Lower leg skin (tissue), 3 donors: ENCODE measurements around the gene SLC66A3.

Experiments
- CTCF ChIP-seq, 3 donors: fragments of 450-650 bp; IDR thresholded peaks; one replicate each; pipeline ENCODE4 v1.5.1; 2016; ENCODE audit warnings: antibody characterized with exemption in 3 of 3, mild to moderate bottlenecking in 3 of 3, moderate library complexity in 2 of 3
- POLR2A ChIP-seq, 2 donors: fragments of 450-650 bp; IDR thresholded peaks; one replicate each; pipeline ENCODE4 v1.6.1; 2016 to 2017; ENCODE audit warnings: antibody characterized with exemption in 2 of 2, mild to moderate bottlenecking in 1 of 2, moderate library complexity in 1 of 2

- TF ChIP-seq CTCF (IDR thresholded peaks at IDR 0.05), result no peak
- TF ChIP-seq POLR2A (IDR thresholded peaks at IDR 0.05), result no peak
Measured at GRCh38 chr2:11166476-11166875, 11.2 kb downstream of the SLC66A3 start.
